ENCODE data around the gene DAGLA. TPM values are rescaled to one million over a fixed set of nuclear protein-coding genes. Genes with fewer than 3 reads are reported as not detected.

DAGLA gene
- total RNA-seq, 1 experiment from 2014 or later = 10.1 TPM

GRCh38 chr11:61684870-61685616 is 4.9 kb downstream of the DAGLA start:
- H4K20me1 ChIP-seq (ENCODE audit: insufficient read depth) = no peaks in the 10 kb centered on the region
- ChIA-PET POLR2A (ENCODE audit: unreplicated experiment) (interaction anchor here (0.6 kb wide), 1 partner anchor 10 kb away, joined by 6 read pairs; no protein-coding TSS in a partner anchor), CTCF (no interaction called here)
- no peaks in the 10 kb centered on the region for H3K36me3 ChIP-seq (ENCODE audit: low read depth)
- H3K79me2 ChIP-seq (ENCODE audit: low read depth) = peaks cover 6% of the 10 kb centered on the region; the same call in 1 of the 2 replicates
- no peak for DNase-seq
- H2AFZ ChIP-seq = no peak overlapping the region
- H3K27ac ChIP-seq = no peak overlapping the region
- no TSS peak for BruUV-seq (replicated peaks)
- TF ChIP-seq CTCF (conservative IDR thresholded peaks at IDR 0.05) (no peak), EZH2 (IDR thresholded peaks at IDR 0.05; ENCODE audit: low read depth) (no peak)
- no peak overlapping the region for H3K4me2 ChIP-seq
- H3K4me3 ChIP-seq = no peak overlapping the region
- peaks cover 14% of the 10 kb centered on the region; the same call in 1 of the 2 replicates for H3K4me1 ChIP-seq (replicated peaks; ENCODE audit: insufficient read depth)
- no peaks in the 10 kb centered on the region for H3K9me2 ChIP-seq (ENCODE audit: insufficient read depth)
- H3K27me3 ChIP-seq (ENCODE audit: insufficient read depth, low read depth) = no peaks in the 10 kb centered on the region
- no peaks in the 10 kb centered on the region for H3F3A ChIP-seq (ENCODE audit: insufficient read depth, low read depth)
- intact Hi-C loops (cut with micrococcal nuclease; ENCODE audit: unreplicated experiment) = no loop called here
- no peaks in the 10 kb centered on the region for H3K9me3 ChIP-seq (ENCODE audit: insufficient read depth, low read depth)

- H3K79me2 ChIP-seq (ENCODE audit: low read depth) = peaks cover 6% of the 10 kb centered on the region; the same call in 1 of the 2 replicates
- H4K20me1 ChIP-seq (ENCODE audit: insufficient read depth) = no peaks in the 10 kb centered on the region
- no peak overlapping the region for H2AFZ ChIP-seq
- no peaks in the 10 kb centered on the region for H3K9me3 ChIP-seq (ENCODE audit: insufficient read depth, low read depth)
- no peak overlapping the region for H3K27ac ChIP-seq
- BruUV-seq (replicated peaks) = no TSS peak
- H3K4me2 ChIP-seq = no peak overlapping the region
- no peak for DNase-seq
- H3K9me2 ChIP-seq (ENCODE audit: insufficient read depth) = no peaks in the 10 kb centered on the region
- no peaks in the 10 kb centered on the region for H3K36me3 ChIP-seq (ENCODE audit: low read depth)
- TF ChIP-seq CTCF (conservative IDR thresholded peaks at IDR 0.05) = no peak
- no peak for TF ChIP-seq EZH2 (IDR thresholded peaks at IDR 0.05; ENCODE audit: low read depth)
- no peaks in the 10 kb centered on the region for H3F3A ChIP-seq (ENCODE audit: insufficient read depth, low read depth)
- no peak overlapping the region for H3K4me3 ChIP-seq
- POLR2A ChIA-PET (ENCODE audit: unreplicated experiment) = interaction anchor here (0.6 kb wide), 1 partner anchor 9 kb away, joined by 6 read pairs; no protein-coding TSS in a partner anchor
- CTCF ChIA-PET = no interaction called here
- intact Hi-C loops (cut with micrococcal nuclease; ENCODE audit: unreplicated experiment) = no loop called here
- no peaks in the 10 kb centered on the region for H3K27me3 ChIP-seq (ENCODE audit: insufficient read depth, low read depth)
- peaks cover 14% of the 10 kb centered on the region; the same call in 1 of the 2 replicates for H3K4me1 ChIP-seq (replicated peaks; ENCODE audit: insufficient read depth)
Observed at GRCh38 chr11:61685617-61685967, 5.4 kb downstream of the DAGLA start.

GRCh38 chr11:61686066-61686465 is 5.9 kb downstream of the DAGLA start:
- ChIA-PET POLR2A (ENCODE audit: unreplicated experiment) (interaction anchor here (0.6 kb wide), 1 partner anchor 1638 kb away, joined by 3 read pairs; no protein-coding TSS in a partner anchor), CTCF (no interaction called here)
- no peaks in the 10 kb centered on the region for H3F3A ChIP-seq (ENCODE audit: insufficient read depth, low read depth)
- H4K20me1 ChIP-seq (ENCODE audit: insufficient read depth) = no peaks in the 10 kb centered on the region
- H3K27ac ChIP-seq = no peak overlapping the region
- no peaks in the 10 kb centered on the region for H3K36me3 ChIP-seq (ENCODE audit: low read depth)
- no peak overlapping the region for H2AFZ ChIP-seq
- no peaks in the 10 kb centered on the region for H3K27me3 ChIP-seq (ENCODE audit: insufficient read depth, low read depth)
- H3K4me3 ChIP-seq = no peak overlapping the region
- TF ChIP-seq CTCF (conservative IDR thresholded peaks at IDR 0.05) (no peak), EZH2 (IDR thresholded peaks at IDR 0.05; ENCODE audit: low read depth) (no peak)
- H3K4me2 ChIP-seq = no peak overlapping the region
- no TSS peak for BruUV-seq (replicated peaks)
- intact Hi-C loops (cut with micrococcal nuclease; ENCODE audit: unreplicated experiment) = no loop called here
- DNase-seq = no peak
- H3K79me2 ChIP-seq (ENCODE audit: low read depth) = peaks cover 2% of the 10 kb centered on the region; the same call in 1 of the 2 replicates
- H3K9me3 ChIP-seq (ENCODE audit: insufficient read depth, low read depth) = no peaks in the 10 kb centered on the region
- no peaks in the 10 kb centered on the region for H3K9me2 ChIP-seq (ENCODE audit: insufficient read depth)
- H3K4me1 ChIP-seq (replicated peaks; ENCODE audit: insufficient read depth) = peaks cover 9% of the 10 kb centered on the region; the same call in 1 of the 2 replicates

Data from PC-9 (cell line).